Measurements from ENCODE around the gene RFK. TPM values are rescaled to one million over a fixed set of nuclear protein-coding genes. Genes with fewer than 3 reads are reported as not detected.

Gene RFK
- total and polyA plus RNA-seq, 2 of the 13 experiments (the other 11 are each of a cell fraction or from before 2014, with no cell fraction given): 18.2 to 37.2 TPM

GRCh38 chr9:76401580-76402354, 7.5 kb upstream of the RFK start (continued):
- no peak for TF ChIP-seq ZNF570 (CRISPR knock-in tag; IDR thresholded peaks at IDR 0.05; ENCODE audit: borderline replicate concordance)
- TF ChIP-seq ZNF263 (CRISPR knock-in tag; IDR thresholded peaks at IDR 0.05): no peak
- TF ChIP-seq ZNF503 (CRISPR knock-in tag; IDR thresholded peaks at IDR 0.05): no peak
- TF ChIP-seq NFIC (IDR thresholded peaks at IDR 0.05; ENCODE audit: low read length): no peak
- no peak for TF ChIP-seq ZNF552 (CRISPR knock-in tag; IDR thresholded peaks at IDR 0.05; ENCODE audit: borderline replicate concordance)
- TF ChIP-seq RORA (CRISPR knock-in tag; IDR thresholded peaks at IDR 0.05): no peak
- TF ChIP-seq HNRNPH1 (optimal IDR thresholded peaks at IDR 0.05; ENCODE audit: low read depth, low read length): no peak
- peak; percentile 85 for TF ChIP-seq ELF1 (CRISPR knock-in tag; IDR thresholded peaks at IDR 0.05)
- TF ChIP-seq MIXL1 (CRISPR knock-in tag; IDR thresholded peaks at IDR 0.05): 0 out of 2 replicates have a peak, but pooled peaks have one; percentile 30
- TF ChIP-seq ATF2 (CRISPR knock-in tag; IDR thresholded peaks at IDR 0.05): no peak
- TF ChIP-seq ZNF770 (CRISPR knock-in tag; IDR thresholded peaks at IDR 0.05): peak; percentile 90
- TF ChIP-seq MAFK (conservative IDR thresholded peaks at IDR 0.05 in 1 of 2, IDR thresholded peaks at IDR 0.05 in 1 of 2; ENCODE audit: low read length in 2 of 2): peak; percentile 49 to 59
- TF ChIP-seq GABPA (IDR thresholded peaks at IDR 0.05; ENCODE audit: low read depth, low read length): peak; percentile 36; the same call in 1 of the 2 replicates
- TF ChIP-seq GABPA (CRISPR knock-in tag; IDR thresholded peaks at IDR 0.05; ENCODE audit: low read depth): peak; percentile 82
- TF ChIP-seq RAD21 (CRISPR knock-in tag; IDR thresholded peaks at IDR 0.05): 0 out of 2 replicates have a peak, but pooled peaks have one; percentile 11
- TF ChIP-seq THRA (CRISPR knock-in tag; IDR thresholded peaks at IDR 0.05; ENCODE audit: borderline replicate concordance): no peak
- peak; percentile 19; the same call in 1 of the 2 replicates for TF ChIP-seq KDM6A (CRISPR knock-in tag; IDR thresholded peaks at IDR 0.05; ENCODE audit: low read depth)
- no peak for TF ChIP-seq ZNF850 (CRISPR knock-in tag; conservative IDR thresholded peaks at IDR 0.05)
- no peak for TF ChIP-seq ZFX (CRISPR knock-in tag; IDR thresholded peaks at IDR 0.05; ENCODE audit: low read depth)
- peak; percentile 61 for TF ChIP-seq MAFF (IDR thresholded peaks at IDR 0.05; ENCODE audit: low read depth, low read length)
- TF ChIP-seq ZNF274 (CRISPR knock-in tag; IDR thresholded peaks at IDR 0.05): no peak
- TF ChIP-seq NFE2L1 (CRISPR knock-in tag; IDR thresholded peaks at IDR 0.05; ENCODE audit: borderline replicate concordance): no peak
- TF ChIP-seq ZFP62 (CRISPR knock-in tag; IDR thresholded peaks at IDR 0.05): no peak
- no peak for TF ChIP-seq MLLT10 (CRISPR knock-in tag; IDR thresholded peaks at IDR 0.05)

Data from HepG2 (cell line).